Gastroesophageal sphincter (tissue), 4 donors: ENCODE results near the gene RIPK1. TPM values are rescaled to one million over a fixed set of nuclear protein-coding genes. Genes with fewer than 3 reads are reported as not detected.

Source experiments
- ATAC-seq: fragments of 150-250 bp; one replicate; pipeline ENCODE4 v1.9.1; 2016; ENCODE audit warnings: mild to moderate bottlenecking, moderate library complexity
- H3K27ac ChIP-seq, 4 donors: fragments of 200-600 bp; sonication (generic) in 3 of 4; 1 replicate in 3 of 4; 2 replicates in 1 of 4; pipeline ENCODE4 v1.5.1; 2016 to 2019
- H3K27me3 ChIP-seq: fragments of 200-600 bp; sonication (generic); one replicate; pipeline ENCODE4 v1.5.1; 2019
- H3K36me3 ChIP-seq, 2 donors: fragments of 200-600 bp; sonication (generic); one replicate each; pipeline ENCODE4 v1.5.1; 2019; ENCODE audit warnings: control low read depth in 1 of 2
- H3K4me1 ChIP-seq, 3 donors: fragments of 200-600 bp; sonication (generic); 1 replicate in 2 of 3; 2 replicates in 1 of 3; pipeline ENCODE4 v1.5.1; 2016 to 2019; ENCODE audit warnings: control low read depth in 2 of 3
- H3K4me3 ChIP-seq, 2 donors: fragments of 200-600 bp; sonication (generic); one replicate each; pipeline ENCODE4 v1.5.1; 2019; ENCODE audit warnings: mild to moderate bottlenecking in 1 of 2, moderate library complexity in 1 of 2
- H3K9me3 ChIP-seq, 3 donors: fragments of 200-600 bp; sonication (generic); one replicate each; pipeline ENCODE4 v1.5.1; 2017 to 2019; ENCODE audit warnings: control low read depth in 2 of 3
- CTCF ChIP-seq, 4 experiments: fragments of 200-600 bp in 2 of 4; fragments of 450-650 bp in 2 of 4; sonication (generic) in 1 of 4; IDR thresholded peaks; one replicate each; pipeline ENCODE4 v1.5.1; 2017 to 2019; ENCODE audit warnings: antibody characterized with exemption in 4 of 4, mild to moderate bottlenecking in 2 of 4, moderate library complexity in 2 of 4
- EP300 ChIP-seq: sonication (generic); formaldehyde crosslinking; IDR thresholded peaks from one replicate; pipeline ENCODE4 v1.6.1; 2017; ENCODE audit warnings: antibody characterized with exemption, mild to moderate bottlenecking
- POLR2A ChIP-seq, 2 donors: fragments of 450-650 bp; IDR thresholded peaks; one replicate each; pipeline ENCODE4 v1.6.1; 2017; ENCODE audit warnings: antibody characterized with exemption in 2 of 2, mild to moderate bottlenecking in 2 of 2, moderate library complexity in 1 of 2
- POLR2AphosphoS5 ChIP-seq: sonication (generic); formaldehyde crosslinking; IDR thresholded peaks from one replicate; pipeline ENCODE4 v1.6.1; 2017; ENCODE audit warnings: antibody characterized with exemption
- WGBS, 2 donors: methylation state at CpG; one replicate each; pipeline ENCODE4 v1.1.5; 2018; ENCODE audit warnings: low coverage in 1 of 2; 5-methylcytosine and 5-hydroxymethylcytosine counted together
- total RNA-seq, 4 donors: library from RNA; depleted of rRNA; stranded (reverse); fragments of >200 nt; gene quantifications; one replicate each; pipeline ENCODE4 v1.1.0, GENCODE V29; 2016

The RIPK1 gene
- total RNA-seq, 4 donors from 2014 or later, result 20.1 to 28.9 (median 25.7) TPM

GRCh38 chr6:3128356-3129108 lies 60.2 kb downstream of the RIPK1 start:
- Histone ChIP-seq H3K27me3 (no peaks in the 10 kb centered on the region), H3K9me3 (no peaks in the 10 kb centered on the region), H3K4me3 (no peak overlapping the region), H3K36me3 (peaks cover 0 to 55% of the 10 kb centered on the region in 2 donors), H3K27ac (no peak overlapping the region), H3K4me1 (peaks cover 0 to 16% (median 0%) of the 10 kb centered on the region in 3 donors)
- no peak for ATAC-seq
- 90 to 94% methylated on average over 10 to 15 of the region's 15 CpGs for WGBS, 2 donors
- TF ChIP-seq POLR2A (IDR thresholded peaks at IDR 0.05) (no peak), CTCF (IDR thresholded peaks at IDR 0.05) (no peak), EP300 (no peak), POLR2AphosphoS5 (no peak)

GRCh38 chr6:3131695-3132094 lies 63.4 kb downstream of the RIPK1 start:
- WGBS, 2 donors, result 87 to 91% methylated on average over 10 to 13 of the region's 15 CpGs
- Histone ChIP-seq H3K9me3 (no peaks in the 10 kb centered on the region), H3K4me3 (no peak overlapping the region), H3K27me3 (no peaks in the 10 kb centered on the region), H3K27ac (no peak overlapping the region), H3K36me3 (peaks cover 0 to 78% of the 10 kb centered on the region in 2 donors), H3K4me1 (peaks cover 0 to 16% (median 0%) of the 10 kb centered on the region in 3 donors)
- ATAC-seq, result no peak
- TF ChIP-seq POLR2A (IDR thresholded peaks at IDR 0.05) (no peak), EP300 (no peak), CTCF (IDR thresholded peaks at IDR 0.05) (no peak), POLR2AphosphoS5 (no peak)

- WGBS, 2 donors, result 82 to 92% methylated on average over 5 to 9 of the region's 9 CpGs
- H3K4me1 ChIP-seq, result peaks cover 0 to under 1% (median 0%) of the 10 kb centered on the region in 3 donors
- no peaks in the 10 kb centered on the region for H3K27me3 ChIP-seq
- H3K9me3 ChIP-seq, result no peaks in the 10 kb centered on the region
- TF ChIP-seq POLR2A (IDR thresholded peaks at IDR 0.05), result no peak
- no peak for TF ChIP-seq POLR2AphosphoS5
- no peak for TF ChIP-seq CTCF (IDR thresholded peaks at IDR 0.05)
- TF ChIP-seq EP300, result no peak
- H3K36me3 ChIP-seq, result peaks cover 0 to 92% of the 10 kb centered on the region in 2 donors
- no peak for ATAC-seq
- H3K4me3 ChIP-seq, result no peak overlapping the region
- H3K27ac ChIP-seq, result no peak overlapping the region
These were observed 65.2 kb downstream of the RIPK1 start for GRCh38 chr6:3133515-3133914.

GRCh38 chr6:3135668-3136291 lies 67.5 kb downstream of the RIPK1 start:
- Histone ChIP-seq H3K27ac (no peak overlapping the region), H3K9me3 (no peaks in the 10 kb centered on the region), H3K4me3 (no peak overlapping the region), H3K4me1 (peaks cover 0 to 10% (median 0%) of the 10 kb centered on the region in 3 donors), H3K36me3 (peaks cover 0 to 92% of the 10 kb centered on the region in 2 donors), H3K27me3 (no peaks in the 10 kb centered on the region)
- TF ChIP-seq EP300, result no peak
- TF ChIP-seq POLR2A (IDR thresholded peaks at IDR 0.05), result no peak
- TF ChIP-seq POLR2AphosphoS5, result no peak
- TF ChIP-seq CTCF (IDR thresholded peaks at IDR 0.05), result no peak
- no peak for ATAC-seq
- 83 to 88% methylated on average over 10 to 13 of the region's 13 CpGs for WGBS, 2 donors
